PC-3 (cell line): ENCODE measurements around the gene FUT7. TPM values are rescaled to one million over a fixed set of nuclear protein-coding genes. Genes with fewer than 3 reads are reported as not detected.
"Not testable (repeated sequence)": the region's sequence is repeated elsewhere in the genome, so short reads cannot be mapped to it uniquely, and the experiment has no call there.

Experiments
- ATAC-seq: fragments of 200-7000 bp; cut with Tn5 transposase; 2 replicates; pipeline ENCODE4 v1.9.1; 2020; ENCODE audit warnings: mild to moderate bottlenecking, moderate library complexity
- BruUV-seq: library from RNA; stranded (reverse); fragments of 400-500 nt; replicated peaks from 2 replicates; lab custom pipeline; 2021; lab: Mats Ljungman, UMichigan
- CTCF ChIA-PET: fragments of 300-600 bp; sonication (Branson Sonifier 250); formaldehyde crosslinking; loops from one replicate; lab custom pipeline; 2022; ENCODE audit warnings: antibody characterized with exemption; lab: Charles Lee
- POLR2A ChIA-PET: fragments of 300-600 bp; sonication (Branson Sonifier 250); formaldehyde crosslinking; loops from one replicate; lab custom pipeline; 2022; ENCODE audit warnings: antibody characterized with exemption; ENCODE audit not compliant: unreplicated experiment; lab: Charles Lee
- DNase-seq: peaks from one replicate; pipeline ENCODE4 v3.0.0-alpha.2; 2015
- H2AFZ ChIP-seq: fragments of 300-600 bp; sonication (generic); 2 replicates; pipeline ENCODE4 v1.6.0; 2016; ENCODE audit warnings: antibody characterized with exemption, low read length
- H3F3A ChIP-seq: fragments of 300-600 bp; sonication (generic); one replicate; pipeline ENCODE4 v1.6.0; 2017; ENCODE audit warnings: antibody characterized with exemption, low read length, control low read depth, mild to moderate bottlenecking; ENCODE audit not compliant: unreplicated experiment
- H3K27ac ChIP-seq: fragments of 300-600 bp; sonication (generic); 2 replicates; pipeline ENCODE4 v1.5.1; 2016; ENCODE audit warnings: mild to moderate bottlenecking, low read length
- H3K27me3 ChIP-seq: fragments of 300-600 bp; sonication (generic); 2 replicates; pipeline ENCODE4 v1.6.1; 2016; ENCODE audit warnings: low read length, mixed read lengths
- H3K36me3 ChIP-seq: fragments of 300-600 bp; sonication (generic); 2 replicates; pipeline ENCODE4 v1.6.1; 2016; ENCODE audit warnings: low read depth, mixed run types, low read length, mixed read lengths
- H3K4me1 ChIP-seq: fragments of 300-600 bp; sonication (generic); 2 replicates; pipeline ENCODE4 v1.5.1; 2016; ENCODE audit warnings: low read length; ENCODE audit not compliant: insufficient read depth
- H3K4me2 ChIP-seq: fragments of 300-600 bp; sonication (generic); 2 replicates; pipeline ENCODE4 v1.6.0; 2016; ENCODE audit warnings: low read length
- H3K4me3 ChIP-seq: fragments of 300-600 bp; sonication (generic); 2 replicates; pipeline ENCODE4 v1.5.1; 2016; ENCODE audit warnings: mild to moderate bottlenecking, low read length, mixed read lengths
- H3K79me2 ChIP-seq: fragments of 300-600 bp; sonication (generic); 2 replicates; pipeline ENCODE4 v1.6.1; 2017; ENCODE audit warnings: low read length, mixed read lengths
- H3K9ac ChIP-seq: fragments of 300-600 bp; sonication (generic); 2 replicates; pipeline ENCODE4 v1.6.0; 2016; ENCODE audit warnings: mild to moderate bottlenecking, low read length
- H3K9me2 ChIP-seq: fragments of 300-600 bp; sonication (generic); replicated peaks from 2 replicates; pipeline ENCODE4 v1.6.1; 2016; ENCODE audit warnings: mixed run types, low read length, mixed read lengths
- H3K9me3 ChIP-seq: fragments of 300-600 bp; sonication (generic); 2 replicates; pipeline ENCODE4 v1.6.1; 2016; ENCODE audit warnings: low read length, mixed read lengths
- H4K20me1 ChIP-seq: fragments of 300-600 bp; sonication (generic); 2 replicates; pipeline ENCODE4 v1.6.1; 2016; ENCODE audit warnings: low read length, mixed read lengths
- CTCF ChIP-seq: fragments of 300-600 bp; sonication (generic); conservative IDR thresholded peaks from 2 replicates; pipeline ENCODE4 v1.5.1; 2017; ENCODE audit warnings: antibody characterized with exemption, low read depth, mild to moderate bottlenecking, low read length
- EZH2 ChIP-seq: fragments of 300-600 bp; sonication (generic); IDR thresholded peaks from one replicate; pipeline ENCODE4 v1.6.1; 2017; ENCODE audit warnings: antibody characterized with exemption, mild to moderate bottlenecking, low read length; ENCODE audit not compliant: unreplicated experiment
- EZH2phosphoT487 ChIP-seq: fragments of 300-600 bp; sonication (generic); IDR thresholded peaks from 2 replicates; pipeline ENCODE4 v1.6.1; 2018; ENCODE audit warnings: mild to moderate bottlenecking, antibody characterized with exemption, low read length, borderline replicate concordance
- intact Hi-C: fragments of 100-400 bp; cut with micrococcal nuclease; formaldehyde crosslinking; loops from 2 replicates; pipeline ENCODE4 v1.9.0; 2023
- total RNA-seq: library from RNA; depleted of rRNA; stranded (reverse); fragments of >200 nt; gene quantifications from 2 replicates; pipeline ENCODE4 v1.2.3, GENCODE V29; 2014

The FUT7 gene
- total RNA-seq, 1 experiment from 2014 or later: not detected

DNA sequence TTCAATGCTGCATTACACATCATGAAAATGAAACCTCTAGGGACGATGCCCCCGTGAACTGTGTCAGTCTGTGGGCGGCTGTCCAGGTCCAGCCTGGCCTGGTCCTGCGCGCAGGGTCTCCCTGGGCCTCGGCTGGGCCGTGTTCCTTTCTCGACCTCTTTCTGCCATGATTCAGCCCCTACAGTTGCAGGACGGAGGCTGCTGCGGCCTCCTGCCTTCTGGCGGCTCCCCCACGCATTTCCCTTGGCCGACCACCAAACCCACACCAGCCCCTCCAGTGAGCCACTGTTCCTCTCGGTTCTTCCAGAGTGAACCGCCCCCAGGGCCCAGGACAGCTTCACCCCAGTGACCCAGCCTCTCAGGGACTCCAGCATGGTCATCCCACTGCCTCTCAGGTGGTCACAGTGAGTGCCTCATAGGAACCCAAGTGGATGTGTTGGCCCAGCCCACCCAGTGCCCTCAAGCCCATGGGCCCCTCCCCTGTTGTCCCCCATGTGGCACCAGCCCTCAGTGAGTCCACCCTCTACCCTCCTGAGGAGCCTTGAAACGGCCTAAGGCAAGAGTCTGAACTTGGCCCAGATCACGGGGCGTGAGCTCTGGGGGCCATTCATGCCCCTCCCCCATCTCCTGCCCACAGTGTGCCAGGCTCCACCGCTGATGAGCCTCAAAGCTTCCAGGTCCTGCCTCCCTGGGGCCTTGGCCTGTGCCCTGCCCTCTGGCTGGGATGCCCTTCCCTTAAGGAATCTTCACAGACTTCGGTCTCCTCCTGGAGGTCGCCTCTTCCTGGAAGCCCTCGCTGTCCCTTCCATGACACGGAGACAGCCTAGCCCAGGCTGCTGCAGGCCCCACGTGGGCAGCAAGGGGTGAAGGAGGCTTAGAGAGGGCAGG is 25.5 kb downstream of the FUT7 start:
- no peak for TF ChIP-seq EZH2phosphoT487
- no peak for TF ChIP-seq EZH2
- TF ChIP-seq CTCF: no peak
- no peak overlapping the region for H2AFZ ChIP-seq
- no peaks in the 10 kb centered on the region for H3F3A ChIP-seq
- no peaks in the 10 kb centered on the region for H3K9me3 ChIP-seq
- no peaks in the 10 kb centered on the region for H3K9me2 ChIP-seq
- POLR2A ChIA-PET: no interaction called here
- no peak overlapping the region for H3K27ac ChIP-seq
- CTCF ChIA-PET: no interaction called here
- DNase-seq (no peak), ATAC-seq (no peak)
- no peaks in the 10 kb centered on the region for H3K4me1 ChIP-seq
- H3K36me3 ChIP-seq: no peaks in the 10 kb centered on the region
- H3K4me2 ChIP-seq: no peak overlapping the region
- no peaks in the 10 kb centered on the region for H4K20me1 ChIP-seq
- no peak overlapping the region for H3K4me3 ChIP-seq
- no peak overlapping the region for H3K9ac ChIP-seq
- intact Hi-C loops: no loop called here
- H3K27me3 ChIP-seq: no peaks in the 10 kb centered on the region
- no TSS peak for BruUV-seq
- no peaks in the 10 kb centered on the region for H3K79me2 ChIP-seq

DNA sequence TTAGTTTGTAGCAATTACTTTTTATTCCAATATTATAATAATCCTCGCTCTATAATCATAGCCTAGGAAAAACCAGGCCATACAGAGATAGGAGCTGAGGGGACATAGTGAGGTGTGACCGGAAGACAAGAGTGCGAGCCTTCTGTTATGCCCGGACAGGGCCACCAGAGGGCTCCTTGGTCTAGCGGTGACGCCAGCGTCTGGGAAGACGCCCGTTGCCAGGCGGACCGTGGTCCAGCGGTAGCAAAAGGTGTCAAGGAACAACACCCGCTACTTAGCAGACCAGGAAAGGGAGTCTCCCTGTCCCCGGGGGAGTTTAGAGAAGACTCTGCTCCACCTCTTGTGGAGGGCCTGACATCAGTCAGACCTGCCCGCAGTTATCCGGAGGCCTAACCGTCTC is 27.6 kb downstream of the FUT7 start:
- H3K4me1 ChIP-seq, CTCF ChIA-PET, H3K79me2 ChIP-seq, H3K36me3 ChIP-seq, H3K27ac ChIP-seq, DNase-seq, POLR2A ChIA-PET, H3K4me2 ChIP-seq, H3K4me3 ChIP-seq, H3K9me2 ChIP-seq, H4K20me1 ChIP-seq, H3K27me3 ChIP-seq, H2AFZ ChIP-seq, intact Hi-C loops, H3K9me3 ChIP-seq, BruUV-seq, ATAC-seq, H3K9ac ChIP-seq, H3F3A ChIP-seq: not testable (repeated sequence)

DNA sequence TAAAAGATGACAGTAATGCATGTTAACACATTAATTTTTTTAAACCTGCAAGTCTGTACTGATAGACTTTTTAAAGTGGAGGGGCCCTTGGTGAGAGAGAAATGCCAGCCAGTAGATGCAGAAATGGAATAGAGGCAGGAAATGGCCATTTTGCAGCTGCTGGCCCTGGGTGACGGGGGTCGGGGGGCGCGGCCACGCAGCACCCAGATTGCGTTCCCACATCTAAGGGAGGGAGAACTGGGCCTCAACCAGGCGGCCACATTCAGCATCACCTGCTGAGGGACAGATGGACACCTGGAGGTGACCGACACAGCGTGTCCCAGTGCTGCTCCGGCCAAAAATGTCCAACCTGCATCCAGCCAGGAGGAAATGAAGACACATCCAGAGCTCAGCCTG is 29.2 kb downstream of the FUT7 start:
- Histone ChIP-seq H3K79me2 (no peaks in the 10 kb centered on the region), H3F3A (no peaks in the 10 kb centered on the region), H3K4me1 (no peaks in the 10 kb centered on the region), H3K9ac (no peak overlapping the region), H3K27me3 (no peaks in the 10 kb centered on the region), H3K4me2 (no peak overlapping the region), H3K27ac (no peak overlapping the region), H3K4me3 (no peak overlapping the region), H3K36me3 (no peaks in the 10 kb centered on the region), H3K9me2 (no peaks in the 10 kb centered on the region), H2AFZ (no peak overlapping the region), H3K9me3 (no peaks in the 10 kb centered on the region), H4K20me1 (no peaks in the 10 kb centered on the region)
- DNase-seq (no peak), ATAC-seq (no peak)
- no peak for TF ChIP-seq CTCF
- no peak for TF ChIP-seq EZH2phosphoT487
- TF ChIP-seq EZH2: no peak
- ChIA-PET CTCF (no interaction called here), POLR2A (no interaction called here)
- no TSS peak for BruUV-seq
- intact Hi-C loops: no loop called here
